Esophagus muscularis mucosa (tissue), 4 donors: ENCODE data around the gene NPBWR2. TPM values are rescaled to one million over a fixed set of nuclear protein-coding genes. Genes with fewer than 3 reads are reported as not detected.

Source experiments
- DNase-seq: peaks from one replicate; pipeline ENCODE4 v3.0.0-alpha.2; 2017; ENCODE audit errors: extremely low spot score
- H3K27ac ChIP-seq, 4 donors: fragments of 200-600 bp; sonication (generic); replicated peaks in 1 of 4; 1 replicate in 3 of 4; 2 replicates in 1 of 4; pipeline ENCODE4 v1.5.1; 2016 to 2019; ENCODE audit warnings: mild to moderate bottlenecking in 1 of 4
- H3K27me3 ChIP-seq, 4 donors: fragments of 200-600 bp; sonication (generic); one replicate each; pipeline versions ENCODE4 v1.5.1 to v1.6.0; 2016 to 2019
- H3K36me3 ChIP-seq, 4 donors: fragments of 200-600 bp; sonication (generic); one replicate each; pipeline ENCODE4 v1.5.1; 2016 to 2019
- H3K4me1 ChIP-seq, 4 donors: fragments of 200-600 bp; sonication (generic); one replicate each; pipeline ENCODE4 v1.5.1; 2016 to 2019
- H3K4me3 ChIP-seq, 4 donors: fragments of 200-600 bp; sonication (generic); 1 replicate in 2 of 4; 2 replicates in 2 of 4; pipeline ENCODE4 v1.5.1; 2016 to 2019; ENCODE audit warnings: mild to moderate bottlenecking in 4 of 4, moderate library complexity in 1 of 4
- H3K9me3 ChIP-seq, 4 donors: fragments of 200-600 bp; sonication (generic); 1 replicate in 3 of 4; 2 replicates in 1 of 4; pipeline ENCODE4 v1.5.1; 2016 to 2019
- CTCF ChIP-seq, 3 experiments: fragments of 200-600 bp in 2 of 3; fragments of 450-650 bp in 1 of 3; sonication (generic) in 2 of 3; IDR thresholded peaks; one replicate each; pipeline ENCODE4 v1.5.1; 2017 to 2019; ENCODE audit warnings: antibody characterized with exemption in 3 of 3, mild to moderate bottlenecking in 2 of 3, moderate library complexity in 1 of 3
- EP300 ChIP-seq: sonication (generic); formaldehyde crosslinking; IDR thresholded peaks from one replicate; pipeline ENCODE4 v1.6.1; 2017; ENCODE audit warnings: antibody characterized with exemption
- POLR2A ChIP-seq: fragments of 450-650 bp; IDR thresholded peaks from one replicate; pipeline ENCODE4 v1.6.1; 2017; ENCODE audit warnings: antibody characterized with exemption, moderate library complexity, mild to moderate bottlenecking, low read depth
- POLR2AphosphoS5 ChIP-seq, 2 donors: sonication (generic); formaldehyde crosslinking; IDR thresholded peaks; one replicate each; pipeline ENCODE4 v1.6.1; 2017; ENCODE audit warnings: antibody characterized with exemption in 2 of 2
- WGBS: methylation state at CpG from one replicate; pipeline ENCODE4 v1.1.5; 2018; 5-methylcytosine and 5-hydroxymethylcytosine counted together
- intact Hi-C: fragments of 100-400 bp; cut with DNase I; formaldehyde crosslinking; loops from one replicate; pipeline ENCODE4 v1.15.1; 2023
- total RNA-seq, 4 donors: library from RNA; depleted of rRNA; stranded (reverse); fragments of >200 nt; gene quantifications; one replicate each; pipeline versions ENCODE4 v1.1.0 to v1.2.1, GENCODE V29; 2016

Gene NPBWR2
- total RNA-seq, 4 donors from 2014 or later, result not detected

- no peak overlapping the region for H3K4me3 ChIP-seq
- intact Hi-C loops, result no loop called here
- TF ChIP-seq POLR2A, result no peak
- no peak for TF ChIP-seq POLR2AphosphoS5 (IDR thresholded peaks at IDR 0.05)
- TF ChIP-seq CTCF (IDR thresholded peaks at IDR 0.05), result no peak
- no peak for TF ChIP-seq EP300
- H3K9me3 ChIP-seq, result no peaks in the 10 kb centered on the region
- peaks cover 0 to 67% (median 5%) of the 10 kb centered on the region in 4 donors for H3K27me3 ChIP-seq
- WGBS, result 82% methylated on average over 20 of the region's 20 CpGs
- no peak for DNase-seq
- H3K36me3 ChIP-seq, result no peaks in the 10 kb centered on the region
- H3K4me1 ChIP-seq, result no peaks in the 10 kb centered on the region
- H3K27ac ChIP-seq, result no peak overlapping the region
Observed at GRCh38 chr20:64153861-64154589, 46.7 kb upstream of the NPBWR2 start.

- H3K4me3 ChIP-seq, result no peak overlapping the region
- peaks cover 0 to 61% (median 3%) of the 10 kb centered on the region in 4 donors for H3K27me3 ChIP-seq
- no peaks in the 10 kb centered on the region for H3K36me3 ChIP-seq
- 60% methylated on average over 2 of the region's 2 CpGs for WGBS
- no peak overlapping the region for H3K27ac ChIP-seq
- DNase-seq, result no peak
- no peak for TF ChIP-seq CTCF (IDR thresholded peaks at IDR 0.05)
- no peak for TF ChIP-seq POLR2A
- no peaks in the 10 kb centered on the region for H3K4me1 ChIP-seq
- intact Hi-C loops, result no loop called here
- no peaks in the 10 kb centered on the region for H3K9me3 ChIP-seq
Observed at GRCh38 chr20:64153410-64153809, 46.0 kb upstream of the NPBWR2 start.

GRCh38 chr20:64152906-64153305 is 45.5 kb upstream of the NPBWR2 start:
- Histone ChIP-seq H3K36me3 (no peaks in the 10 kb centered on the region), H3K4me1 (no peaks in the 10 kb centered on the region), H3K9me3 (no peaks in the 10 kb centered on the region), H3K4me3 (no peak overlapping the region), H3K27me3 (peaks cover 0 to 56% (median 3%) of the 10 kb centered on the region in 4 donors), H3K27ac (no peak overlapping the region)
- intact Hi-C loops, result no loop called here
- 83% methylated on average over 8 of the region's 9 CpGs for WGBS
- no peak for DNase-seq
- TF ChIP-seq EP300 (no peak), POLR2A (no peak), CTCF (IDR thresholded peaks at IDR 0.05) (no peak), POLR2AphosphoS5 (IDR thresholded peaks at IDR 0.05) (no peak)

- 64% methylated on average over 20 of the region's 24 CpGs for WGBS
Observed at GRCh38 chr20:64151633-64152530, 44.5 kb upstream of the NPBWR2 start.

More at GRCh38 chr20:64151633-64152530, 44.5 kb upstream of the NPBWR2 start:
- no peaks in the 10 kb centered on the region for H3K9me3 ChIP-seq
- H3K36me3 ChIP-seq, result no peaks in the 10 kb centered on the region
- intact Hi-C loops, result no loop called here
- no peak overlapping the region for H3K27ac ChIP-seq
- H3K4me3 ChIP-seq, result no peak overlapping the region
- H3K4me1 ChIP-seq, result no peaks in the 10 kb centered on the region
- DNase-seq, result no peak
- TF ChIP-seq CTCF (IDR thresholded peaks at IDR 0.05) (no peak), POLR2A (no peak), POLR2AphosphoS5 (IDR thresholded peaks at IDR 0.05) (no peak), EP300 (no peak)
- peaks cover 0 to 56% (median 3%) of the 10 kb centered on the region in 4 donors for H3K27me3 ChIP-seq
